CD14-positive monocyte (primary cell): ENCODE measurements around the gene RETREG3. TPM values are rescaled to one million over a fixed set of nuclear protein-coding genes. Genes with fewer than 3 reads are reported as not detected.
A peak's percentile ranks its signal among the peaks of the same experiment; 100 is the strongest.

Experiments used
- DNase-seq, 3 donors: peaks; one replicate each; pipeline ENCODE4 v3.0.0-alpha.2; 2011 to 2022
- H2AFZ ChIP-seq: 2 replicates; pipeline ENCODE4 v1.6.0; 2012; ENCODE audit warnings: mild to moderate bottlenecking, low read depth, low read length, inconsistent platforms; ENCODE audit not compliant: insufficient read depth, poor library complexity, severe bottlenecking
- H3K27ac ChIP-seq, 2 donors: 1 replicate in 1 of 2; 2 replicates in 1 of 2; pipeline ENCODE4 v1.5.1; 2012 to 2013; ENCODE audit warnings: low read length in 2 of 2, control low read depth in 1 of 2, inconsistent platforms in 1 of 2, low read depth in 1 of 2, mild to moderate bottlenecking in 1 of 2
- H3K27me3 ChIP-seq, 2 donors: one replicate each; pipeline versions ENCODE4 v1.6.0 to v1.6.1; 2011 to 2013; ENCODE audit warnings: low read length in 2 of 2; ENCODE audit not compliant: control insufficient read depth in 2 of 2, insufficient read depth in 2 of 2
- H3K36me3 ChIP-seq, 2 donors: replicated peaks in 1 of 2; 1 replicate in 1 of 2; 2 replicates in 1 of 2; pipeline versions ENCODE4 v1.5.1 to v1.6.1; 2012 to 2013; ENCODE audit warnings: low read length in 2 of 2, control low read depth in 1 of 2, inconsistent platforms in 1 of 2, mild to moderate bottlenecking in 1 of 2; ENCODE audit not compliant: insufficient read depth in 2 of 2, control insufficient read depth in 1 of 2
- H3K4me1 ChIP-seq, 2 donors: 1 replicate in 1 of 2; 2 replicates in 1 of 2; pipeline versions ENCODE4 v1.5.1 to v1.6.1; 2012 to 2013; ENCODE audit warnings: low read length in 2 of 2, control low read depth in 1 of 2, inconsistent platforms in 1 of 2, mild to moderate bottlenecking in 1 of 2, moderate library complexity in 1 of 2; ENCODE audit not compliant: insufficient read depth in 2 of 2, control insufficient read depth in 1 of 2
- H3K4me2 ChIP-seq: replicated peaks from 2 replicates; pipeline ENCODE3; 2012; ENCODE audit warnings: low read length, moderate library complexity, mild to moderate bottlenecking; ENCODE audit not compliant: poor library complexity, severe bottlenecking; ENCODE audit errors: extremely low read depth
- H3K4me3 ChIP-seq, 3 experiments: fragments of 200-600 bp in 1 of 3; sonication (generic) in 1 of 3; replicated peaks in 1 of 3; 1 replicate in 2 of 3; 2 replicates in 1 of 3; pipeline ENCODE4 v1.5.1; 2011 to 2013; ENCODE audit warnings: low read length in 3 of 3, mild to moderate bottlenecking in 3 of 3, control low read depth in 2 of 3, low read depth in 2 of 3, inconsistent platforms in 1 of 3, moderate library complexity in 1 of 3
- H3K79me2 ChIP-seq: 2 replicates; pipeline ENCODE4 v1.6.0; 2012; ENCODE audit warnings: mild to moderate bottlenecking, control low read depth, inconsistent platforms, low read length, moderate library complexity; ENCODE audit not compliant: insufficient read depth
- H3K9ac ChIP-seq: 2 replicates; pipeline ENCODE4 v1.6.0; 2017; ENCODE audit warnings: low read length, mild to moderate bottlenecking; ENCODE audit not compliant: insufficient read depth, poor library complexity, severe bottlenecking
- H3K9me3 ChIP-seq, 2 donors: replicated peaks in 1 of 2; 1 replicate in 1 of 2; 2 replicates in 1 of 2; pipeline versions ENCODE4 v1.5.1 to v1.6.1; 2012 to 2013; ENCODE audit warnings: low read length in 2 of 2, control low read depth in 1 of 2; ENCODE audit not compliant: control insufficient read depth in 1 of 2, insufficient read depth in 1 of 2
- H4K20me1 ChIP-seq: 2 replicates; pipeline ENCODE4 v1.6.0; 2012; ENCODE audit warnings: mild to moderate bottlenecking, low read length, control low read depth, moderate library complexity; ENCODE audit not compliant: insufficient read depth
- H3K27ac Mint-ChIP-seq, 7 donors: one replicate each; pipeline ENCODE4 v1.8.0; 2020; ENCODE audit warnings: mild to moderate bottlenecking in 7 of 7, mixed read lengths in 7 of 7, moderate library complexity in 6 of 7, inconsistent platforms in 2 of 7
- H3K27me3 Mint-ChIP-seq, 3 donors: one replicate each; pipeline ENCODE4 v1.8.0; 2021 to 2022; ENCODE audit warnings: low read depth in 3 of 3, mild to moderate bottlenecking in 3 of 3, mixed read lengths in 3 of 3, moderate library complexity in 3 of 3, inconsistent platforms in 1 of 3
- H3K36me3 Mint-ChIP-seq, 2 donors: one replicate each; pipeline ENCODE4 v1.8.0; 2020; ENCODE audit warnings: mixed read lengths in 2 of 2, inconsistent platforms in 1 of 2, mild to moderate bottlenecking in 1 of 2
- H3K4me1 Mint-ChIP-seq: one replicate; pipeline ENCODE4 v1.8.0; 2020; ENCODE audit warnings: mild to moderate bottlenecking, mixed read lengths
- H3K4me3 Mint-ChIP-seq, 2 donors: one replicate each; pipeline ENCODE4 v1.8.0; 2020; ENCODE audit warnings: mild to moderate bottlenecking in 2 of 2, mixed read lengths in 2 of 2, moderate library complexity in 1 of 2
- H3K9me3 Mint-ChIP-seq, 7 donors: one replicate each; pipeline ENCODE4 v1.8.0; 2020 to 2022; ENCODE audit warnings: mixed read lengths in 7 of 7, mild to moderate bottlenecking in 6 of 7, moderate library complexity in 6 of 7, inconsistent platforms in 2 of 7
- WGBS: methylation state at CpG from one replicate; pipeline ENCODE4 v1.1.5; 2013; ENCODE audit warnings: missing lambda C conversion rate; ENCODE audit not compliant: insufficient coverage; 5-methylcytosine and 5-hydroxymethylcytosine counted together
- intact Hi-C, 2 donors: fragments of 100-400 bp; cut with micrococcal nuclease; formaldehyde crosslinking; loops; one replicate each; pipeline versions ENCODE4 v1.15.0 to v1.15.1; 2023
- polyA plus RNA-seq, 3 donors: library from polyadenylated mRNA; depleted of rRNA in 1 of 3; unstranded in 2 of 3; stranded (reverse) in 1 of 3; fragments of 300-500 nt in 2 of 3; fragments of >200 nt in 1 of 3; fragmentation: Illumina TruSeq in 2 of 3; gene quantifications; 1 replicate in 2 of 3; 2 replicates in 1 of 3; pipeline ENCODE4 v1.2.3, GENCODE V29; 2012 to 2021
- TF ChIP-seq, protein P1 (sequence below): fragments of 200-600 bp; IDR thresholded peaks from one replicate; pipeline ENCODE4 v1.8.0; 2022; ENCODE audit warnings: antibody characterized with exemption, mild to moderate bottlenecking

RETREG3 gene
- polyA plus RNA-seq, 3 donors: 34.0 to 69.9 (median 69.9) TPM

DNA sequence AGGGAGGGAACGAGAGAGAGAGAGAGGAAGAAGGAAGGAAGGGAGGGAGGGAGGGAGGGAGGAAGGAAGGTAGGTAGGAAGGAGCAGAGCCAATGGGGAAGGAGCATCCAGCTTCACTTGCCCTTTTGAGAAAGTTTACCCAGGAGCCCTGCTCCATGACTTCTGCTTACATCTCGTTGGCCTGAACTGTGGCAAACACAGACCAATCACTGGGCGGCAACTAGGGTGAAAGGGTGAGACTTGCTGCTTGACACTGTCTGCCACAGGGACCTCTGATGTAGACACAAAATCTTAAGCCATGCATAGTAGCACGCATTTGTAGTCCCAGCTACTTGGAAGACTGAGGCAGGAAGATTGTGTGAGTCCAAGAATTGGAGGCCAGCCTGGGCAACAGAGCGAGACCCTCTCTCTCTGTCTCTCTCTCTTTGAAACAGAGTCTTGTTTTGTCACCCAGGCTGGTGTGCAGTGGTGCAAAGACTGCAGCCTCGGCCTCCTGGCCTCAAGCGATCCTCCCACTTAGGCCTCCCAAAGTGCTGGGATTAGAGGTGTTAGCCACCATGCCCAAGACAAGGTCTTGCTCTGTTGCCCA is 30.4 kb upstream of the RETREG3 start:
- peaks cover 0 to 4% (median 0%) of the 10 kb centered on the region in 7 donors for H3K9me3 Mint-ChIP-seq
- TF ChIP-seq, protein P1, sequence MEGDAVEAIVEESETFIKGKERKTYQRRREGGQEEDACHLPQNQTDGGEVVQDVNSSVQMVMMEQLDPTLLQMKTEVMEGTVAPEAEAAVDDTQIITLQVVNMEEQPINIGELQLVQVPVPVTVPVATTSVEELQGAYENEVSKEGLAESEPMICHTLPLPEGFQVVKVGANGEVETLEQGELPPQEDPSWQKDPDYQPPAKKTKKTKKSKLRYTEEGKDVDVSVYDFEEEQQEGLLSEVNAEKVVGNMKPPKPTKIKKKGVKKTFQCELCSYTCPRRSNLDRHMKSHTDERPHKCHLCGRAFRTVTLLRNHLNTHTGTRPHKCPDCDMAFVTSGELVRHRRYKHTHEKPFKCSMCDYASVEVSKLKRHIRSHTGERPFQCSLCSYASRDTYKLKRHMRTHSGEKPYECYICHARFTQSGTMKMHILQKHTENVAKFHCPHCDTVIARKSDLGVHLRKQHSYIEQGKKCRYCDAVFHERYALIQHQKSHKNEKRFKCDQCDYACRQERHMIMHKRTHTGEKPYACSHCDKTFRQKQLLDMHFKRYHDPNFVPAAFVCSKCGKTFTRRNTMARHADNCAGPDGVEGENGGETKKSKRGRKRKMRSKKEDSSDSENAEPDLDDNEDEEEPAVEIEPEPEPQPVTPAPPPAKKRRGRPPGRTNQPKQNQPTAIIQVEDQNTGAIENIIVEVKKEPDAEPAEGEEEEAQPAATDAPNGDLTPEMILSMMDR: no peak
- H2AFZ ChIP-seq: no peak overlapping the region
- no peak overlapping the region for H3K4me2 ChIP-seq
- H3K9ac ChIP-seq: no peak overlapping the region
- no peaks in the 10 kb centered on the region for H3K27me3 ChIP-seq
- no peaks in the 10 kb centered on the region for H3K79me2 ChIP-seq
- H4K20me1 ChIP-seq: no peaks in the 10 kb centered on the region
- WGBS: 79% methylated on average over 4 of the region's 7 CpGs
- no peak overlapping the region for H3K27ac Mint-ChIP-seq
- H3K27me3 Mint-ChIP-seq: peaks cover 7 to 14% (median 10%) of the 10 kb centered on the region in 3 donors
- H3K4me1 Mint-ChIP-seq: peaks cover 2% of the 10 kb centered on the region
- intact Hi-C loops: no loop called here
- no peaks in the 10 kb centered on the region for H3K4me1 ChIP-seq
- H3K4me3 ChIP-seq: no peak overlapping the region
- H3K4me3 Mint-ChIP-seq: no peak overlapping the region
- no peaks in the 10 kb centered on the region for H3K36me3 ChIP-seq
- H3K9me3 ChIP-seq: no peaks in the 10 kb centered on the region
- no peaks in the 10 kb centered on the region for H3K36me3 Mint-ChIP-seq
- no peak overlapping the region for H3K27ac ChIP-seq
- DNase-seq: no peak

DNA sequence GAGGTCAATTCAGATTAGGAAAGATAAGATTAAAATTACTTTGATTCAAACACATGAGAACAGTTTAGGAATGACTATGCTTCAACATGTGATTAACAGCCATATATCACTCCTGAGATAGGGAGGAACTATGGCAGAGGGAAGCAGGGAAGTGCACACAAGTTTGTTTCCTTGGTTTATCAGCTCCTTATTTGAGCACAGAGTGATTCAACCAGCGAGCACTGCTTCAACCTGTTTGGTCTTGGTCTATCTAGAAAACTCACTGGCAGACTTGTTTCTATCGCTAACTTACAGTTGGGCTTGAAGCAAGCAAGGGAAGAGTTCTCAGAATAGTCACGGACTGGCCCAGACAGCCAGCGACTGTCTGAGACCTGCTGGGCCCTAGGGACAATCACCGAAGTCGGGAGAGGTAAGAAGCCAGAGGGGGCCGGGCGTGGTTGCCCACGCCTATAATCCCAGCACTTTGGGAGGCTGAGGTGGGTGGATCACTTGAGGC is 23.8 kb upstream of the RETREG3 start:
- H4K20me1 ChIP-seq: no peaks in the 10 kb centered on the region
- H3K4me1 ChIP-seq: peaks cover 3 to 7% of the 10 kb centered on the region in 2 donors
- H3K79me2 ChIP-seq: no peaks in the 10 kb centered on the region
- H3K4me2 ChIP-seq: no peak overlapping the region
- no peak overlapping the region for H3K4me3 Mint-ChIP-seq
- H3K27me3 ChIP-seq: no peaks in the 10 kb centered on the region
- intact Hi-C loops: no loop called here
- no peaks in the 10 kb centered on the region for H3K36me3 Mint-ChIP-seq
- peaks cover 0 to 4% (median 0%) of the 10 kb centered on the region in 7 donors for H3K9me3 Mint-ChIP-seq
- H3K27ac Mint-ChIP-seq: peak overlapping the region in 1 of 7 donors; percentile 42
- peaks cover 2 to 5% (median 3%) of the 10 kb centered on the region in 3 donors for H3K27me3 Mint-ChIP-seq
- H3K27ac ChIP-seq: no peak overlapping the region
- H3K4me1 Mint-ChIP-seq: peaks cover 7% of the 10 kb centered on the region
- H3K4me3 ChIP-seq: no peak overlapping the region
- H3K36me3 ChIP-seq: no peaks in the 10 kb centered on the region
- H2AFZ ChIP-seq: no peak overlapping the region
- 95% methylated on average over 7 of the region's 9 CpGs for WGBS
- TF ChIP-seq, protein P1: no peak
- no peak overlapping the region for H3K9ac ChIP-seq
- no peaks in the 10 kb centered on the region for H3K9me3 ChIP-seq
- no peak for DNase-seq
